ENCODE measurements around the gene LAGE3.

LAGE3 gene

GRCh38 chrX:154436374-154436982 is 42.6 kb downstream of the LAGE3 start:
- DNase-seq: peak in 22 of 51 donors; percentile 1 to 58 (median 30)

DNA sequence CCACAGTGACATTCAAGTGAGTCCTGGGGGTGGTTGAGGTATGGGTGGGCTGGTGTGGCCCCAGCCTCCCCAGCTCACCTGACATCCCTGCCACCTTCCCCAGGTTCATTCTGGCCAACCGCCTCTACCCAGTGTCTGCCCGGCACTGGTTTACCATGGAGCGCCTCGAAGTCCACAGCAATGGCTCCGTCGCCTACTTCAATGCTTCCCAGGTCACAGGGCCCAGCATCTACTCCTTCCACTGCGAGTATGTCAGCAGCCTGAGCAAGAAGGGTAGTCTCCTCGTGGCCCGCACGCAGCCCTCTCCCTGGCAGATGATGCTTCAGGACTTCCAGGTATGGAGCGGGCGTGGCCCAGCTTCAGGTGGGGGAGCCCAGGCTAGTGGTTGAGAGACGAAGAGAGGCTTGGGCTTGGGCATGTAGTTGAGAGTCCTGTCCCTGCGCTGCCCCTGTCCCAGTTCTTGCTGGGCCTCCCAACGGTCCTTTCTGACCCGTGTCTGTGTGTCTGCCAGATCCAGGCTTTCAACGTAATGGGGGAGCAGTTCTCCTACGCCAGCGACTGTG is 43.8 kb downstream of the LAGE3 start:
- no peak for DNase-seq

DNA sequence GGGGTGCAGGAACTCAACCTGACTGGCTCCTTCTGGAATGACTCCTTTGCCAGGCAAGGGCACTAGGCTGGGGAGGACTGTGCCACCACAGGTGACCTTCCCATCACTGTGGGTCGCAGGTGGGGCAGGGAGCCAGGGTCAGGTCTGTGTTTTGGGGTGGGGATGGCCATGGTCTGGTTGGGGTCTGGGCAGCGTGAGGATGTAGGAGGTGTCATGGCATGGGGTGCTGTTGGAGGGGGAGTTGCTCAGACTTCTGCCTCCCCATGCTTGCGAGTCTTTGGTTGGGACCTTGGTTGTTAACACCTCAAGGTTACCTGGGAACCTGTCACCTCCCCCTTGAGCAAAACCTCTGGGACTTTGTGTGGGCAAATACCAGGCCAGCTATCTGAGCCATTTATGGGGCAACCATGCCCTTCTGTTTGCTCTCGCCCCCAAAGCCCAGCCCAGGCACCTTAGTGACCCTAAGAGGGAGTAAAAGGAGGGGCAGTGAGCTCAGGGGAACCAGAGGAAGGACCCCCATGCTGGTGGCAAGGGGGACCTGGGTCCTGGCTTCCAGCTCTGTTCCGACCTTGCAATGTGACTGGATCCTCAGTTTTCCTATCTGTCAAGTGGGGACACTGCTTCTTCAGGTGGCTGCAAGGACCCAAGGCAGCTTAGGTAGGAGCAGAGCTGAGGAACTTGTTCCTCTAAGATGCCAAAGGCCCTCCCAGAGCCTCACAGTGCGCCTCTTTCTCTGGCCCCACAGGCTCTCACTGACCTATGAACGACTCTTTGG is 44.5 kb downstream of the LAGE3 start:
- no peak for DNase-seq

DNA sequence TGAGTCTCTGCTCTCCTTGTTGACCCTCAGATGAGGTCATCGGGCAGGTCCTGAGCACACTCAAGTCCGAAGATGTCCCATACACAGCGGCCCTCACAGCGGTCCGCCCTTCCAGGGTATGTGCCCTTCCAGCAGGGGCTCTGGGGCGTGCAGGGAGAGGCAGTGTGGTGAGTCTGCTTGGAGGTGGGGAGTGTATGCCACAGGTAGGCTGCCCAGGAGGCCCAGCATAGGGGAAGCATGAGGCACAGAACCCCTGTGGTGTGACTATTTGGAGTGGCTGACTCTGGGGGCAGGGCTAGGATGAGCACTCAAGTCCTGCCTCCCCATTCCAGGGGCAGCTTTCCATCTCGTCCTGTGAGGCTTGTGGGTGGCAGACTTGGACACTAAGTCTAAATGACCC is 45.5 kb downstream of the LAGE3 start:
- DNase-seq: no peak

- DNase-seq: no peak
Measured at GRCh38 chrX:154432210-154432609, 46.9 kb downstream of the LAGE3 start.

DNA sequence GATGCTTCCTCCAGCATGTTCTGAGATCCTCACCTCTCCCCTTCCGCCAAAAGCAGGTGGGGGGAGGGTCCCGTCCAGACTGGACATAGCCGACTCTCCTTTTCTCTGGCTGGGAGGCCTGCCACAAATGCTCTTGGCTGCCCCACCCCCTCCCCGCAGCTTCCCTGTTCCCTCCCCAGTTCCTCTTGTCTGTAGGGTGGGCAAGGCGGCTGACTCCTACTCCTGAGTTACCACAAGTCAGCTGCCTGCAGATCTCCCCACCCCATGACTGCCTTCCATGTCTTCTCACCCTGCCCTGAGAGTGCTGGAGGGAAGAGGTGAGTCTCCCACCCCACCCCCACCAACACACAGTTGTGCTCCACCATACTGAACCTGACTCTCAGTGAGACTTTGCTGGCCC is 47.7 kb downstream of the LAGE3 start:
- peak in 10 of 51 donors; percentile 2 to 13 (median 5) for DNase-seq

DNA sequence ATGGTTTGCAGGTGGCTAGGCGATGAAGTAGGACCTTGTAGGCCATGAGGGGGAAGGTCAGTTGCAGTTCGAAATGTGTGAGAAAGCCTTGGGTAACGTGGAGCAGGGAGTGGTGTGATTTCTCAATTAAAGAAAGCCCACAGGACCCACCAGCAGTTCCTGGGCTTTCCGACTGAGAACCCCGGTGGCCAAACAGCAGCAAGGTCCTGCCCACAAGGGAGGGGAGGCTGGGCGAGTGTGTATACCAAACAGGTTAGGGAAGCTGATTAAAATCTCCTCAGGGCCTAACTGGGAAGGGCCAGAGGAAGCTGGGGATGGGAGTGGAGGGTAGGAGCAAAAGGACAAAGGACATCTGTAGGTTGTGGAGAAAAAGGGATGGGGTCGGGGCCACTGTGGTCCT is 48.2 kb downstream of the LAGE3 start:
- no peak for DNase-seq

- no peak for DNase-seq
Measured at GRCh38 chrX:154430479-154430878, 48.6 kb downstream of the LAGE3 start.

- peak in 1 of 51 donors; percentile 2 for DNase-seq
Measured at GRCh38 chrX:154429711-154430110, 49.4 kb downstream of the LAGE3 start.

GRCh38 chrX:154428176-154429171 is 50.6 kb downstream of the LAGE3 start, which contains the start of gene ATP6AP1:
Gene ATP6AP1, plus strand, starts transcription at chrX:154428677. Its CDS starts 16 bp downstream, at chrX:154428693.
- peak; percentile 24 to 93 (median 80) for DNase-seq
